Endothelial cell (in vitro differentiated cells): ENCODE measurements around the gene OAS3. TPM values are rescaled to one million over a fixed set of nuclear protein-coding genes. Genes with fewer than 3 reads are reported as not detected.
"Not testable (repeated sequence)": the region's sequence is repeated elsewhere in the genome, so short reads cannot be mapped to it uniquely, and the experiment has no call there.

Source experiments
- DNase-seq: peaks from one replicate; pipeline ENCODE4 v3.0.0; 2021; ENCODE audit warnings: low spot score
- H3K27ac Mint-ChIP-seq: one replicate; pipeline ENCODE4 v1.8.0; 2021; ENCODE audit warnings: mixed read lengths, inconsistent platforms; ENCODE audit not compliant: unreplicated experiment
- H3K27me3 Mint-ChIP-seq: one replicate; pipeline ENCODE4 v1.8.0; 2021; ENCODE audit warnings: mild to moderate bottlenecking, moderate library complexity, mixed read lengths, inconsistent platforms; ENCODE audit not compliant: unreplicated experiment
- H3K36me3 Mint-ChIP-seq: one replicate; pipeline ENCODE4 v1.8.0; 2021; ENCODE audit warnings: mild to moderate bottlenecking, low read depth, mixed read lengths, inconsistent platforms; ENCODE audit not compliant: unreplicated experiment
- H3K4me1 Mint-ChIP-seq: one replicate; pipeline ENCODE4 v1.8.0; 2021; ENCODE audit warnings: mild to moderate bottlenecking, mixed read lengths, inconsistent platforms; ENCODE audit not compliant: unreplicated experiment
- H3K4me3 Mint-ChIP-seq: one replicate; pipeline ENCODE4 v1.8.0; 2021; ENCODE audit warnings: mild to moderate bottlenecking, mixed read lengths, inconsistent platforms; ENCODE audit not compliant: unreplicated experiment
- H3K9me3 Mint-ChIP-seq: one replicate; pipeline ENCODE4 v1.8.0; 2021; ENCODE audit warnings: mixed read lengths, inconsistent platforms; ENCODE audit not compliant: unreplicated experiment
- total RNA-seq: library from RNA; stranded (reverse); fragmentation: NEBNext Ultra II Directional; extraction: Animal tissue kit (Norgen Biotek cat#: 25700); gene quantifications from one replicate; pipeline ENCODE4 v1.2.1, GENCODE V29; 2021; ENCODE audit not compliant: unreplicated experiment
- TF ChIP-seq, protein P1 (sequence below): fragments of 200-600 bp; sonication (generic); IDR thresholded peaks from one replicate; pipeline ENCODE4 v1.5.0; 2021; ENCODE audit warnings: antibody characterized with exemption; ENCODE audit not compliant: unreplicated experiment

Gene OAS3
- total RNA-seq, 1 donor from 2014 or later, result 2.2 TPM

- Mint-ChIP-seq H3K27ac (no peak overlapping the region), H3K27me3 (no peaks in the 10 kb centered on the region), H3K9me3 (no peaks in the 10 kb centered on the region), H3K36me3 (no peaks in the 10 kb centered on the region), H3K4me3 (no peak overlapping the region), H3K4me1 (no peaks in the 10 kb centered on the region)
- TF ChIP-seq, protein P1, sequence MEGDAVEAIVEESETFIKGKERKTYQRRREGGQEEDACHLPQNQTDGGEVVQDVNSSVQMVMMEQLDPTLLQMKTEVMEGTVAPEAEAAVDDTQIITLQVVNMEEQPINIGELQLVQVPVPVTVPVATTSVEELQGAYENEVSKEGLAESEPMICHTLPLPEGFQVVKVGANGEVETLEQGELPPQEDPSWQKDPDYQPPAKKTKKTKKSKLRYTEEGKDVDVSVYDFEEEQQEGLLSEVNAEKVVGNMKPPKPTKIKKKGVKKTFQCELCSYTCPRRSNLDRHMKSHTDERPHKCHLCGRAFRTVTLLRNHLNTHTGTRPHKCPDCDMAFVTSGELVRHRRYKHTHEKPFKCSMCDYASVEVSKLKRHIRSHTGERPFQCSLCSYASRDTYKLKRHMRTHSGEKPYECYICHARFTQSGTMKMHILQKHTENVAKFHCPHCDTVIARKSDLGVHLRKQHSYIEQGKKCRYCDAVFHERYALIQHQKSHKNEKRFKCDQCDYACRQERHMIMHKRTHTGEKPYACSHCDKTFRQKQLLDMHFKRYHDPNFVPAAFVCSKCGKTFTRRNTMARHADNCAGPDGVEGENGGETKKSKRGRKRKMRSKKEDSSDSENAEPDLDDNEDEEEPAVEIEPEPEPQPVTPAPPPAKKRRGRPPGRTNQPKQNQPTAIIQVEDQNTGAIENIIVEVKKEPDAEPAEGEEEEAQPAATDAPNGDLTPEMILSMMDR, result no peak
- DNase-seq, result no peak
Measured at GRCh38 chr12:112946236-112947000, 8.1 kb downstream of the OAS3 start.

DNA sequence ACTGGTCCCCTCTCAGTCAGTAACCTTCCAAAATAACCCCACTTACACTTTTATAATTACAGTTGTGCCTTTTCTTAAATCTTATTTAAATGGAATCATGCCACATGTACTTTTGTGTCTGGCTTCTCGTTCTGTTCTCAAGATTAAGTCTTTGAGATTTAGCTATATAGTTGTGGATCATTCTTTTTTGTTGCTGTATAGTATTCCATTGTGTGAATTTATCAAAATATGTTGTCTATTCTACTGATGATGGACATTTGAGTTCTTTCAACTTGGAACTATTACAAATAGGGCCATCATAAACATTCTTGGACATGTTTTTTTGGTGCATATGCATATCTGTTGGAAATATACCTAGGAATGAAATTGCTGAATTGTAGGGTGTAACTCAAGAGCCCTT is 9.0 kb downstream of the OAS3 start:
- Mint-ChIP-seq H3K4me3 (no peak overlapping the region), H3K9me3 (no peaks in the 10 kb centered on the region), H3K36me3 (no peaks in the 10 kb centered on the region), H3K27ac (no peak overlapping the region), H3K27me3 (no peaks in the 10 kb centered on the region), H3K4me1 (no peaks in the 10 kb centered on the region)
- TF ChIP-seq, protein P1, result no peak
- no peak for DNase-seq

DNA sequence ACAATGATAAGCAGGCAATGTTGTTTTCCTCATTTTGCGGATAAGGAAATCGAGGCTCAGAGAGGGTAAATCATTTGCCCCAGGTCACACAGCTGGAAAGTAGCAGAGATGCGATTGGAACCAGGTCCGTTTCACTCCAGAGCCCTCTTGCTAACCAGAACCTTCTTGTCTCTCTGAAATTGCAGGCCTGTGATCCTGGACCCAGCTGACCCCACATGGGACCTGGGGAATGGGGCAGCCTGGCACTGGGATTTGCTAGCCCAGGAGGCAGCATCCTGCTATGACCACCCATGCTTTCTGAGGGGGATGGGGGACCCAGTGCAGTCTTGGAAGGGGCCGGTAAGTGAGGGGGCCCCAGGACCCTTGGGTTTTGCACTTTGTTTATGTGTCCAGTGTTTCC is 9.5 kb downstream of the OAS3 start:
- no peaks in the 10 kb centered on the region for H3K4me1 Mint-ChIP-seq
- H3K36me3 Mint-ChIP-seq, result no peaks in the 10 kb centered on the region
- no peak overlapping the region for H3K27ac Mint-ChIP-seq
- TF ChIP-seq, protein P1, result no peak
- H3K27me3 Mint-ChIP-seq, result no peaks in the 10 kb centered on the region
- no peak for DNase-seq
- H3K9me3 Mint-ChIP-seq, result no peaks in the 10 kb centered on the region
- no peak overlapping the region for H3K4me3 Mint-ChIP-seq

- DNase-seq, result no peak
- H3K27ac Mint-ChIP-seq, result no peak overlapping the region
- TF ChIP-seq, protein P1, result no peak
- H3K27me3 Mint-ChIP-seq, result peaks cover 2% of the 10 kb centered on the region
- no peak overlapping the region for H3K4me3 Mint-ChIP-seq
- no peaks in the 10 kb centered on the region for H3K4me1 Mint-ChIP-seq
- H3K36me3 Mint-ChIP-seq, result no peaks in the 10 kb centered on the region
- no peaks in the 10 kb centered on the region for H3K9me3 Mint-ChIP-seq
Measured at GRCh38 chr12:112948806-112949205, 10.5 kb downstream of the OAS3 start.

- Mint-ChIP-seq H3K27me3 (peaks cover 2% of the 10 kb centered on the region), H3K9me3 (no peaks in the 10 kb centered on the region), H3K36me3 (no peaks in the 10 kb centered on the region), H3K4me1 (no peaks in the 10 kb centered on the region), H3K27ac (no peak overlapping the region), H3K4me3 (no peak overlapping the region)
- DNase-seq, result no peak
- TF ChIP-seq, protein P1, result no peak
Measured at GRCh38 chr12:112950701-112951100, 12.4 kb downstream of the OAS3 start.

GRCh38 chr12:112957125-112957524 is 18.9 kb downstream of the OAS3 start:
- not testable (repeated sequence) for H3K4me3 Mint-ChIP-seq, H3K27me3 Mint-ChIP-seq, H3K9me3 Mint-ChIP-seq, H3K36me3 Mint-ChIP-seq, H3K27ac Mint-ChIP-seq, H3K4me1 Mint-ChIP-seq, DNase-seq
